ENCODE measurements around the gene ERC1. TPM values are rescaled to one million over a fixed set of nuclear protein-coding genes. Genes with fewer than 3 reads are reported as not detected.

The ERC1 gene
- total and polyA plus RNA-seq, 2 experiments from 2014 or later, result 18.4 to 29.7 TPM

DNA sequence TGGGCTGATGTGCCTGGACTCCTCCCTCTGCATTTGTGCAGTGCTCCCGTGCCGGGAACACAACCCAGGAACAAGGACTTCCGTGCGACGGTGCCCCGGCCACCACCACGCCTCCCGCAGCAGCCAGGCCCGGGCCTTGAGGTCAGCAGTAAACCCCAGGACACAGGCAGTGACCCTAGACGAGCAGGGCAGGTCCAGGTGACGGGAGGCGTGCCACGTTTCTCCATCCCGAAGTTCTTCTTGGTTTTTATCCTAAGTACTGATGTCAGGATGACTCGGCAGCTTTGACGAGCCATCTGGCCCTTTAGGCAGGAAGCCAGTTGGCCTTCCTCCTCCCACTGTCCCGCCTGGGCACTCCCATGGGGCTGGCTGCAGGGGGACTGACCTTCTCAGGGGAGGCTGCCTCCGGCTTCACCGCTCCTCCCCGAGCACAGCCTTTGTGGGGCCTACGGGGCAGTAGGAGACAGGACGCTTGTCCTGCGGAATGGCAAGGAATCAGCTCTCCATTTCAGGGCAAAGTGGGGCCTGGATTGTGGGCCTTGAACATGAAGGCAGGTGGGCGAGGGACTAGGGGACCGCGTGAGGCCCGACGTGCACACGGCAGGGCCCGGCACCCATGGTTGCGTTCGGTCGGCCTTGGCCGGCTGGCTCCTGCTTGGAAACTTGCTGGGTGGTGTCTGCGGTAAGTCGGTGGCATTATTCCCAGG, 509.2 kb downstream of the ERC1 start:
- no peaks in the 10 kb centered on the region for H3K9me2 ChIP-seq (replicated peaks; ENCODE audit: insufficient read depth)
- H3K27me3 ChIP-seq, result no peaks in the 10 kb centered on the region
- H3K4me2 ChIP-seq, result no peak overlapping the region
- no peak for DNase-seq (ENCODE audit: low spot score)
- H3K79me2 ChIP-seq, result no peaks in the 10 kb centered on the region
- no peak overlapping the region for H2AFZ ChIP-seq
- peaks cover 5% of the 10 kb centered on the region for H3K4me1 ChIP-seq (ENCODE audit: insufficient read depth)
- no peaks in the 10 kb centered on the region for H3K9me3 ChIP-seq (ENCODE audit: low read depth)
- H3K36me3 ChIP-seq (replicated peaks; ENCODE audit: insufficient read depth, low read depth), result no peaks in the 10 kb centered on the region
- TF ChIP-seq EZH2phosphoT487 (IDR thresholded peaks at IDR 0.05; ENCODE audit: low read depth, severe bottlenecking, unreplicated experiment) (no peak), EZH2 (IDR thresholded peaks at IDR 0.05; ENCODE audit: borderline replicate concordance) (no peak)
- TF ChIP-seq, protein P1, sequence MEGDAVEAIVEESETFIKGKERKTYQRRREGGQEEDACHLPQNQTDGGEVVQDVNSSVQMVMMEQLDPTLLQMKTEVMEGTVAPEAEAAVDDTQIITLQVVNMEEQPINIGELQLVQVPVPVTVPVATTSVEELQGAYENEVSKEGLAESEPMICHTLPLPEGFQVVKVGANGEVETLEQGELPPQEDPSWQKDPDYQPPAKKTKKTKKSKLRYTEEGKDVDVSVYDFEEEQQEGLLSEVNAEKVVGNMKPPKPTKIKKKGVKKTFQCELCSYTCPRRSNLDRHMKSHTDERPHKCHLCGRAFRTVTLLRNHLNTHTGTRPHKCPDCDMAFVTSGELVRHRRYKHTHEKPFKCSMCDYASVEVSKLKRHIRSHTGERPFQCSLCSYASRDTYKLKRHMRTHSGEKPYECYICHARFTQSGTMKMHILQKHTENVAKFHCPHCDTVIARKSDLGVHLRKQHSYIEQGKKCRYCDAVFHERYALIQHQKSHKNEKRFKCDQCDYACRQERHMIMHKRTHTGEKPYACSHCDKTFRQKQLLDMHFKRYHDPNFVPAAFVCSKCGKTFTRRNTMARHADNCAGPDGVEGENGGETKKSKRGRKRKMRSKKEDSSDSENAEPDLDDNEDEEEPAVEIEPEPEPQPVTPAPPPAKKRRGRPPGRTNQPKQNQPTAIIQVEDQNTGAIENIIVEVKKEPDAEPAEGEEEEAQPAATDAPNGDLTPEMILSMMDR (IDR thresholded peaks at IDR 0.05; ENCODE audit: poor library complexity), result no peak
- WGBS (ENCODE audit: low lambda C conversion rate, missing lambda C conversion rate), result 93% methylated on average over 36 of the region's 36 CpGs
- H3K4me3 ChIP-seq, result no peak overlapping the region
- no peaks in the 10 kb centered on the region for H4K20me1 ChIP-seq (ENCODE audit: insufficient read depth, poor library complexity, severe bottlenecking)
- no peak overlapping the region for H3K27ac ChIP-seq

DNA sequence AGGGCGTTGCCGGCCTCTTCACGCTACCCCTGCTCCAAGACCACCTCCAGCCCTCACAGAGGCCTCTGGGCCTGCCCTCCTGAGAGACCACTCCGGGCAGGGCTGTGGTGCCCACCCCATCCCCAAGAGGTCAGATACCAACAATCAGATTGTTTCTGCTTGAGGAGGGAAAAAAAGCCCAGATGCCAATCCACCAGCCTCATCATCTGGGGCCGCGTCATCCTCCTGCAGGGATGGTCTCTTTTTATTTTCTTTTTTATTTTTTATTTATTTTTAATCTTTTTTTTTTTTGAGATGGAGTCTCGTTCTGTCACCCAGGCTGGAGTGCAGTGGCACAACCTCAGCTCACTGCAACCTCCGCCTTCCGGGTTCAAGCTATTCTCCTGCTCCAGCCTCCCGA, 510.0 kb downstream of the ERC1 start:
- no peaks in the 10 kb centered on the region for H4K20me1 ChIP-seq (ENCODE audit: insufficient read depth, poor library complexity, severe bottlenecking)

DNA sequence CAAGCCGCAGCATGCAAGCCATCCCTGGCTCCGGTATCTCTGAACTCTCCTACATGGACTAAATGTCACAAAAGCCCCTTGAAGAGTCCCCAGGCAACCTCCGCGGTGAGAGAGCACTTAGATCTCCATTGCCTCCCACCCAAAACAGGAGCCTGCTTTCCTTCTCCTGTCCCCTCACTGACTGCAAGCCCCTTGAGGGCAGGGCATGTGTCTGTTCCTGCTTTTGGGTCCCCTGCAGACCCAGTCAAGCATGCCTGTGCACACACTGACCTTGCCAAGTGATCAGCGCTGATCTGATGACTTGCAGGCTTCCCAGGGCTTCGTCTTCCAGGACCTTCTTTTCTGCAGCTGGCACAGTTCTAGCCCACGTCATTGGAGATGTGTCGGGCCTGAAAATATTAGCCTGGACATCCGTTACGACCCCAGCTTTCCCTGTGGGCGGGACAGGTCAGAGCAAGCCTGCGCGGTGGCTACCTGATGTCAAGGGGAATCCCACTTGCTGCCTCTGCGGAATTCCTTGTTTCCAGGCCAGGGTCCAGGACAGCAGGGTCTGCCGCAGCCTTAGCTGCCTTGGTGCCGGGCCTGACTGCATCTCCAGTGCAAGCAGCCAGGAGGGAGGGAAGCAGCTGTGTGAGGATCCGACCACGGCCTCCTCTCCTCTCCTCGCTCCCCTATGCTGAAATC, 510.8 kb downstream of the ERC1 start:
- Histone ChIP-seq H3K9me2 (replicated peaks; ENCODE audit: insufficient read depth) (no peaks in the 10 kb centered on the region), H2AFZ (no peak overlapping the region), H3K4me3 (no peak overlapping the region), H3K27ac (no peak overlapping the region), H3K79me2 (no peaks in the 10 kb centered on the region), H3K4me1 (ENCODE audit: insufficient read depth) (no peaks in the 10 kb centered on the region), H3K4me2 (no peak overlapping the region), H4K20me1 (ENCODE audit: insufficient read depth, poor library complexity, severe bottlenecking) (no peaks in the 10 kb centered on the region), H3K27me3 (no peaks in the 10 kb centered on the region), H3K36me3 (replicated peaks; ENCODE audit: insufficient read depth, low read depth) (no peaks in the 10 kb centered on the region), H3K9me3 (ENCODE audit: low read depth) (no peaks in the 10 kb centered on the region)
- TF ChIP-seq, protein P1 (IDR thresholded peaks at IDR 0.05; ENCODE audit: poor library complexity), result no peak
- no peak for TF ChIP-seq EZH2phosphoT487 (IDR thresholded peaks at IDR 0.05; ENCODE audit: low read depth, severe bottlenecking, unreplicated experiment)
- no peak for TF ChIP-seq EZH2 (IDR thresholded peaks at IDR 0.05; ENCODE audit: borderline replicate concordance)
- no peak for DNase-seq (ENCODE audit: low spot score)
- 94% methylated on average over 19 of the region's 19 CpGs for WGBS (ENCODE audit: low lambda C conversion rate, missing lambda C conversion rate)

More for the DNA sequence above, 510.0 kb downstream of the ERC1 start:
- Histone ChIP-seq H3K4me3 (no peak overlapping the region), H3K9me3 (ENCODE audit: low read depth) (no peaks in the 10 kb centered on the region), H3K4me1 (ENCODE audit: insufficient read depth) (peaks cover 5% of the 10 kb centered on the region), H3K27me3 (no peaks in the 10 kb centered on the region), H2AFZ (no peak overlapping the region), H3K9me2 (replicated peaks; ENCODE audit: insufficient read depth) (no peaks in the 10 kb centered on the region), H3K4me2 (no peak overlapping the region), H3K79me2 (no peaks in the 10 kb centered on the region), H3K36me3 (replicated peaks; ENCODE audit: insufficient read depth, low read depth) (no peaks in the 10 kb centered on the region), H3K27ac (no peak overlapping the region)
- TF ChIP-seq EZH2phosphoT487 (IDR thresholded peaks at IDR 0.05; ENCODE audit: low read depth, severe bottlenecking, unreplicated experiment) (no peak), EZH2 (IDR thresholded peaks at IDR 0.05; ENCODE audit: borderline replicate concordance) (no peak)
- TF ChIP-seq, protein P1 (IDR thresholded peaks at IDR 0.05; ENCODE audit: poor library complexity), result no peak
- no peak for DNase-seq (ENCODE audit: low spot score)
- 95% methylated on average over 10 of the region's 10 CpGs for WGBS (ENCODE audit: low lambda C conversion rate, missing lambda C conversion rate)

Data from hepatocyte (in vitro differentiated cells).